K562 (cell line): ENCODE measurements around the gene ZBTB9. TPM values are rescaled to one million over a fixed set of nuclear protein-coding genes. Genes with fewer than 3 reads are reported as not detected.

ENCODE experiments used
- BCL6 ChIP-seq: fragments of 250-450 bp; sonication (Bioruptor Pico); IDR thresholded peaks from 2 replicates; pipeline ENCODE4 v1.4.0; 2020
- BRF1 ChIP-seq: IDR thresholded peaks from 3 replicates; pipeline ENCODE4 v1.6.1; 2011; ENCODE audit warnings: borderline replicate concordance, mild to moderate bottlenecking; ENCODE audit not compliant: insufficient read length; ENCODE audit errors: extremely low read depth
- CEBPG ChIP-seq, 3 experiments: fragments of 200-800 bp in 1 of 3; sonication (Bioruptor generic) in 1 of 3; sonication (generic) in 1 of 3; formaldehyde crosslinking in 1 of 3; IDR thresholded peaks in 2 of 3; conservative IDR thresholded peaks in 1 of 3; 2 replicates each; pipeline versions ENCODE4 v1.6.1 to v1.8.0; 2016 to 2022; ENCODE audit warnings: missing compliant biosample characterization in 2 of 3, missing genetic modification characterization in 2 of 3, mild to moderate bottlenecking in 1 of 3, missing genetic modification reagents in 1 of 3
- EZH2 ChIP-seq: IDR thresholded peaks from 2 replicates; pipeline ENCODE4 v1.6.1; 2012; ENCODE audit warnings: low read depth, mild to moderate bottlenecking, inconsistent platforms, low read length, borderline replicate concordance
- HEY1 ChIP-seq: fragments of 250-450 bp; sonication (Bioruptor Pico); IDR thresholded peaks from 2 replicates; pipeline ENCODE4 v1.5.0; 2020; ENCODE audit warnings: mild to moderate bottlenecking, moderate library complexity, borderline replicate concordance
- NBN ChIP-seq: fragments of 450-650 bp; IDR thresholded peaks from 2 replicates; pipeline ENCODE4 v1.6.1; 2016; ENCODE audit warnings: low read depth, mild to moderate bottlenecking
- POLR2G ChIP-seq: fragments of 200-400 bp; formaldehyde crosslinking; IDR thresholded peaks from 2 replicates; pipeline ENCODE4 v1.6.1; 2017; ENCODE audit warnings: low read depth, mild to moderate bottlenecking, antibody characterized with exemption, low read length, moderate library complexity
- PPARD ChIP-seq: fragments of 250-450 bp; sonication (Bioruptor Pico); IDR thresholded peaks from 2 replicates; pipeline ENCODE4 v1.8.0; 2022; ENCODE audit warnings: inconsistent platforms, mild to moderate bottlenecking, moderate library complexity
- RFX7 ChIP-seq: fragments of 250-450 bp; sonication (Bioruptor Pico); IDR thresholded peaks from 2 replicates; pipeline ENCODE4 v1.5.1; 2021; ENCODE audit warnings: mild to moderate bottlenecking
- SMARCA5 ChIP-seq: fragments of 450-650 bp; IDR thresholded peaks from 2 replicates; pipeline ENCODE4 v1.6.1; 2016
- TBP ChIP-seq: optimal IDR thresholded peaks from 2 replicates; pipeline ENCODE3; 2011; ENCODE audit warnings: low read depth, low read length, improper control_type of control experiment
- TGIF2 ChIP-seq: sonication (generic); formaldehyde crosslinking; IDR thresholded peaks from 2 replicates; pipeline ENCODE4 v1.8.1; 2022; ENCODE audit warnings: mild to moderate bottlenecking, missing genetic modification reagents, moderate library complexity
- XRCC3 ChIP-seq: fragments of 450-650 bp; IDR thresholded peaks from 2 replicates; pipeline ENCODE4 v1.6.1; 2017; ENCODE audit warnings: mild to moderate bottlenecking, moderate library complexity
- YY1 ChIP-seq, 3 experiments: IDR thresholded peaks; 2 replicates each; pipeline ENCODE4 v1.6.1; 2011; ENCODE audit warnings: low read length in 2 of 3, mild to moderate bottlenecking in 2 of 3, moderate library complexity in 2 of 3, borderline replicate concordance in 1 of 3, control low read depth in 1 of 3, low read depth in 1 of 3; ENCODE audit not compliant: insufficient read depth in 3 of 3, insufficient replicate concordance in 2 of 3, control insufficient read depth in 1 of 3, insufficient read length in 1 of 3; ENCODE audit errors: extremely low read depth in 1 of 3
- ZFP36 ChIP-seq: fragments of 150-350 bp; IDR thresholded peaks from 2 replicates; pipeline ENCODE4 v1.6.1; 2018; ENCODE audit warnings: low read length, low read depth; ENCODE audit not compliant: partially characterized antibody
- ZNF134 ChIP-seq: fragments of 250-450 bp; sonication (Bioruptor Pico); conservative IDR thresholded peaks from 2 replicates; pipeline ENCODE4 v1.4.0; 2020
- ZNF780A ChIP-seq: fragments of 250-450 bp; sonication (Bioruptor Pico); IDR thresholded peaks from 2 replicates; pipeline ENCODE4 v1.5.0; 2021; ENCODE audit warnings: mild to moderate bottlenecking
- polyA plus RNA-seq, 8 experiments: library from polyadenylated mRNA; depleted of rRNA in 4 of 8; stranded (reverse) in 5 of 8; unstranded in 3 of 8; fragments of >200 nt; fragmentation: Nextera tagmentation in 2 of 8; fragmentation: Illumina TruSeq in 1 of 8; extraction: Ambion mirVana in 2 of 8; extraction: Trizol in 1 of 8; gene quantifications; 2 replicates each; pipeline versions ENCODE4 v1.2.1 to v1.2.3, GENCODE V29; 2011 to 2014; ENCODE audit warnings: inconsistent platforms in 1 of 8, missing spikeins in 1 of 8
- total RNA-seq, 7 experiments: library from RNA; depleted of rRNA in 6 of 7; stranded (reverse); fragments of >200 nt in 6 of 7; fragmentation: Illumina TruSeq in 2 of 7; extraction: Trizol in 2 of 7; gene quantifications; 2 replicates each; pipeline versions ENCODE4 v1.2.1 to v1.2.3, GENCODE V29; 2011 to 2021; ENCODE audit warnings: low replicate concordance in 1 of 7
- TF ChIP-seq, protein P1 (sequence below): sonication (generic); formaldehyde crosslinking; IDR thresholded peaks from 2 replicates; pipeline ENCODE4 v1.8.1; 2023; ENCODE audit warnings: mild to moderate bottlenecking, missing genetic modification reagents
- TF ChIP-seq, protein P2 (sequence below): fragments of 450-650 bp; formaldehyde crosslinking; IDR thresholded peaks from 2 replicates; pipeline ENCODE4 v1.4.0; 2020; ENCODE audit warnings: mild to moderate bottlenecking, moderate library complexity
- TF ChIP-seq, protein P3 (sequence below), 3 experiments: fragments of 200-800 bp in 1 of 3; fragments of 250-450 bp in 1 of 3; fragments of 450-650 bp in 1 of 3; sonication (Bioruptor Pico) in 1 of 3; sonication (Bioruptor generic) in 1 of 3; formaldehyde crosslinking in 1 of 3; IDR thresholded peaks; 2 replicates each; pipeline versions ENCODE4 v1.6.1 to v1.8.0; 2016 to 2022; ENCODE audit warnings: mild to moderate bottlenecking in 2 of 3, missing genetic modification characterization in 2 of 3, missing compliant biosample characterization in 1 of 3, moderate library complexity in 1 of 3

ZBTB9 gene
- total and polyA plus RNA-seq, 9 of the 15 experiments (the other 6 are each of a cell fraction or from before 2014, with no cell fraction given): 1.9 to 19.5 (median 10.4) TPM

DNA sequence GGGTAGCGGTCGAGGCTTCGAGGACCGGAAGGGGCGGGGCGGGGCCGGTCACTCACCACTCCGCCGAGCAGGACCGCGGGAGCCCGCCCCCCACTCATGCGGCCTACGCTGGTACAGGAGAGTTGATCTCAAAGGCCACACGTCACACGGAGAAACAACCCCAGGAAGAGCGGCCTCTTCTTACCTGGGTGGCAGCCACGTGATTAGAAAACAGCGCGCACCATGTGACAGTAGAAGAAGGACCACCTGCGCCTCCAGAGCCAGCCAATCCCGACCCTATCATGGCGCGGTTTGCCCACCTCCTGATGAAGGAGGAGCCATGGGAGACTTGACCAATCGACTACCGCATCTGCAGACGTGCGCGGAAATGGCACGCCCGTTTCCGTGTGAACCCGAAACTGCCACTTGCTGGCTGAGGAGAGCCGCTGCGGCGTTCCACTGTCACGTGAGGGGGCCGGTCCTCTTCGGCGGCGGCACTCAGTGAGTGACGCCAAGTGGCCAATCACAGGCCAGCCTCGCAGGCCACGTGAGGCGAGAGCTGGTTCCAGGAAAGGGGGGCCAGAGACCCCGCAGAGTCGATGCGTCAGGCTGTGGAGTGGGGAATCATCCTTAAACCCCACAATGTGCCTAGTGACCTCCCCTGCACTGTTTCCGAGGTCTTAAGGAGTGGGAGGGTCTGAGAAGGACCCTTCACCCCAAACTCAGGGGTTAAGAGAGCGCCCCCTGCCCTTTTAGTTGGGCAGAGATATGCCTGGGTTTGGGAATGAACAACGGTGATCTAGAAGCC, 36.3 kb upstream of the ZBTB9 start, which contains the start of gene CUTA (continued):
- TF ChIP-seq, protein P1, sequence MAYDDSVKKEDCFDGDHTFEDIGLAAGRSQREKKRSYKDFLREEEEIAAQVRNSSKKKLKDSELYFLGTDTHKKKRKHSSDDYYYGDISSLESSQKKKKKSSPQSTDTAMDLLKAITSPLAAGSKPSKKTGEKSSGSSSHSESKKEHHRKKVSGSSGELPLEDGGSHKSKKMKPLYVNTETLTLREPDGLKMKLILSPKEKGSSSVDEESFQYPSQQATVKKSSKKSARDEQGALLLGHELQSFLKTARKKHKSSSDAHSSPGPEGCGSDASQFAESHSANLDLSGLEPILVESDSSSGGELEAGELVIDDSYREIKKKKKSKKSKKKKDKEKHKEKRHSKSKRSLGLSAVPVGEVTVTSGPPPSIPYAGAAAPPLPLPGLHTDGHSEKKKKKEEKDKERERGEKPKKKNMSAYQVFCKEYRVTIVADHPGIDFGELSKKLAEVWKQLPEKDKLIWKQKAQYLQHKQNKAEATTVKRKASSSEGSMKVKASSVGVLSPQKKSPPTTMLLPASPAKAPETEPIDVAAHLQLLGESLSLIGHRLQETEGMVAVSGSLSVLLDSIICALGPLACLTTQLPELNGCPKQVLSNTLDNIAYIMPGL (CRISPR knock-in tag): 0 out of 2 replicates have a peak, but pooled peaks have one; percentile 25
- TF ChIP-seq POLR2G (peak; percentile 74), ZNF134 (CRISPR knock-in tag) (no peak), BRF1 (no peak), NBN (no peak; the same call in 1 of the 2 replicates), EZH2 (no peak), CEBPG (CRISPR knock-in tag; IDR thresholded peaks at IDR 0.05) (no peak), CEBPG (tag; conservative IDR thresholded peaks at IDR 0.05 in 1 of 2, IDR thresholded peaks at IDR 0.05 in 1 of 2) (no peak), BCL6 (CRISPR knock-in tag) (no peak), ZFP36 (no peak), HEY1 (CRISPR knock-in tag) (peak; percentile 91), TGIF2 (CRISPR knock-in tag) (no peak), PPARD (no peak), ZNF780A (no peak), XRCC3 (no peak), YY1 (IDR thresholded peaks at IDR 0.05; ENCODE audit: borderline replicate concordance in 1 of 3, control insufficient read depth in 1 of 3, extremely low read depth in 1 of 3, insufficient read depth in 3 of 3, insufficient read length in 1 of 3, insufficient replicate concordance in 2 of 3, low read depth in 1 of 3, low read length in 2 of 3) (peak in 2 of 3 experiments; percentile 70 to 79), SMARCA5 (no peak), TBP (peak; percentile 59), RFX7 (CRISPR knock-in tag) (no peak)
- TF ChIP-seq, protein P2, sequence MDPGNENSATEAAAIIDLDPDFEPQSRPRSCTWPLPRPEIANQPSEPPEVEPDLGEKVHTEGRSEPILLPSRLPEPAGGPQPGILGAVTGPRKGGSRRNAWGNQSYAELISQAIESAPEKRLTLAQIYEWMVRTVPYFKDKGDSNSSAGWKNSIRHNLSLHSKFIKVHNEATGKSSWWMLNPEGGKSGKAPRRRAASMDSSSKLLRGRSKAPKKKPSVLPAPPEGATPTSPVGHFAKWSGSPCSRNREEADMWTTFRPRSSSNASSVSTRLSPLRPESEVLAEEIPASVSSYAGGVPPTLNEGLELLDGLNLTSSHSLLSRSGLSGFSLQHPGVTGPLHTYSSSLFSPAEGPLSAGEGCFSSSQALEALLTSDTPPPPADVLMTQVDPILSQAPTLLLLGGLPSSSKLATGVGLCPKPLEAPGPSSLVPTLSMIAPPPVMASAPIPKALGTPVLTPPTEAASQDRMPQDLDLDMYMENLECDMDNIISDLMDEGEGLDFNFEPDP: peak; percentile 84; the same call in 1 of the 2 replicates
- TF ChIP-seq, protein P3, sequence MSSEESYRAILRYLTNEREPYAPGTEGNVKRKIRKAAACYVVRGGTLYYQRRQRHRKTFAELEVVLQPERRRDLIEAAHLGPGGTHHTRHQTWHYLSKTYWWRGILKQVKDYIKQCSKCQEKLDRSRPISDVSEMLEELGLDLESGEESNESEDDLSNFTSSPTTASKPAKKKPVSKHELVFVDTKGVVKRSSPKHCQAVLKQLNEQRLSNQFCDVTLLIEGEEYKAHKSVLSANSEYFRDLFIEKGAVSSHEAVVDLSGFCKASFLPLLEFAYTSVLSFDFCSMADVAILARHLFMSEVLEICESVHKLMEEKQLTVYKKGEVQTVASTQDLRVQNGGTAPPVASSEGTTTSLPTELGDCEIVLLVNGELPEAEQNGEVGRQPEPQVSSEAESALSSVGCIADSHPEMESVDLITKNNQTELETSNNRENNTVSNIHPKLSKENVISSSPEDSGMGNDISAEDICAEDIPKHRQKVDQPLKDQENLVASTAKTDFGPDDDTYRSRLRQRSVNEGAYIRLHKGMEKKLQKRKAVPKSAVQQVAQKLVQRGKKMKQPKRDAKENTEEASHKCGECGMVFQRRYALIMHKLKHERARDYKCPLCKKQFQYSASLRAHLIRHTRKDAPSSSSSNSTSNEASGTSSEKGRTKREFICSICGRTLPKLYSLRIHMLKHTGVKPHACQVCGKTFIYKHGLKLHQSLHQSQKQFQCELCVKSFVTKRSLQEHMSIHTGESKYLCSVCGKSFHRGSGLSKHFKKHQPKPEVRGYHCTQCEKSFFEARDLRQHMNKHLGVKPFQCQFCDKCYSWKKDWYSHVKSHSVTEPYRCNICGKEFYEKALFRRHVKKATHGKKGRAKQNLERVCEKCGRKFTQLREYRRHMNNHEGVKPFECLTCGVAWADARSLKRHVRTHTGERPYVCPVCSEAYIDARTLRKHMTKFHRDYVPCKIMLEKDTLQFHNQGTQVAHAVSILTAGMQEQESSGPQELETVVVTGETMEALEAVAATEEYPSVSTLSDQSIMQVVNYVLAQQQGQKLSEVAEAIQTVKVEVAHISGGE (CRISPR knock-in tag; IDR thresholded peaks at IDR 0.05): peak in 1 of 3 experiments; percentile 87; a peak in 2 of 6 replicates
